ENCODE data around the gene INCENP.
"Not testable (repeated sequence)": the region's sequence is repeated elsewhere in the genome, so short reads cannot be mapped to it uniquely, and the experiment has no call there.

INCENP gene

GRCh38 chr11:62123669-62124185, at the start of gene INCENP:
Gene INCENP (plus strand): TSS chr11:62124011. CDS start chr11:62128162, 4,151 bp downstream.
- FAIRE-seq = peak; percentile 87

DNA sequence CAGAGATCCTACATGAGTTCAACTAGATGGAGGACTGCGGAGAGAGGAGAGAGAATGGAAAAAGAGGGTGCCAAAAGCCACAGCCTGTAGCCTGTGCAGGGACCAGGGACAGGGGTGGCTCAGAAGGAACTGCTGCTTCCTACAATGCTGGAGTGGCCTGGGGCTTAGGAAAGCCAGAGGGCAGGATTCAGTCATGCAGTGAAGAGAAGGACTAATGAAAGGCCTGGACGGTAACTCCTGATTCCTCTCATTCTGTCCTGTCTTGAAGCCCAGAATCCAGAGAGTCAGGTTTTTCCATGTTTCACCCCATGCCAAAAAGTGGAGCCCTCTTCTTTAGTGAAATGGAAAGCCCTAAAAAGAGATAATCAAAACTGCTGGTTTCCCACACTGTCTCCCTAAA, 48.4 kb upstream of the INCENP start:
- no peak for FAIRE-seq

GRCh38 chr11:62077132-62077531, 46.7 kb upstream of the INCENP start:
- no peak for FAIRE-seq

GRCh38 chr11:62081378-62082291, 42.2 kb upstream of the INCENP start:
- no peak for FAIRE-seq

DNA sequence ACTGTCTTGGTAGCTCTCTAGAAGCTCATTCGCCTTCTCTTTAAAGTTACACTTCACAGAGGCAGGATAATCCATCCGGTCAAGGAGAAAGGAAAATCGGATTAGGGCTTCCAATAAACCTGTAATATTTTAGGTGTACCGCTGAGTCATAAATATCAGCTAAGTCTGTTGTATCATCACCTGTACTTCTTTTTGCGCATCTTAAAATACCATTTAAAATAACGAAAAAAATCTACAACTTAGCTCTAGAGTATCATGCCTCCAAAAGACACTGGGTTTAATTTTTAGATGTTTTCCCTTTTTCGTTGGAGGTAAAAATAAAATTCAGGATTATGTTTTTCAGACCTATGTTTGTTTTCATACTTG, 41.5 kb upstream of the INCENP start:
- no peak for FAIRE-seq

DNA sequence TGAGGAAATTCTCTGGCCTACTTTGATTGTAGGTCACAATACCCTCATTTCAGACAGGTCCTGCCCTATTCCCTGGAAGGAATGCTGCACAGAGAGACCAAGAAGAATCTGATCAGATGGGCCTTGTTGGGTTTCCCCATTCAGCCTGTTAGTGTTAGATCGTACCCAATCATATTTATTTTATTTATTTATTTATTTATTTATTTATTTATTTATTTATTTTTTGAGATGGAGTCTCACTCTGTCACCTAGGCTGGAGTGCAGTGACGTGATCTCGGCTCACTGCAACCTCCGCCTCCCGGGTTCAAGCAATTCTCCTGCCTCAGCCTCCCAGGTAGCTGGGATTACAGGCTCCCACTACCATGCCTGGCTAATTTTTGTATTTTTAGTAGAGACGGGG, 39.0 kb upstream of the INCENP start:
- FAIRE-seq = not testable (repeated sequence)

DNA sequence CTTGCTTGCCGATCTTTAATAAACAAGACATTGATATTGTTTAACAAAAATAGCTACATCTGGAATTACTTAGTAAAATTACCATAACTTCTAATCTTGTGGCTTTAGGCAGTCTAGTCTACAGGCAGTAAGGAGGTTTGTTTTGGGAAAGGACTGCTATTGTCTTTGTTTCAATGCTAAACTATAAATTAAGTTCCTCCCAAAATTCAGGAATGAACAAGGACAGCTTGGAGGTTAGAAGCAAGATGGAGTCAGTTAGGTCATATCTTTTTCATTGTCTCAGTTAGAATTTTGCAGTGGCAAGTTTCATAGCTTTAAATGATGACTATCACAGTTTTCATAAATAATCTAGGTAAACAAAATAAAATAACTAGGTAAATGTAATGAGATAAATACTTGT, 36.1 kb upstream of the INCENP start:
- FAIRE-seq = no peak

- FAIRE-seq = no peak
These were observed 35.4 kb upstream of the INCENP start for GRCh38 chr11:62088331-62088933.

GRCh38 chr11:62103141-62103540, 20.7 kb upstream of the INCENP start:
- no peak for FAIRE-seq

DNA sequence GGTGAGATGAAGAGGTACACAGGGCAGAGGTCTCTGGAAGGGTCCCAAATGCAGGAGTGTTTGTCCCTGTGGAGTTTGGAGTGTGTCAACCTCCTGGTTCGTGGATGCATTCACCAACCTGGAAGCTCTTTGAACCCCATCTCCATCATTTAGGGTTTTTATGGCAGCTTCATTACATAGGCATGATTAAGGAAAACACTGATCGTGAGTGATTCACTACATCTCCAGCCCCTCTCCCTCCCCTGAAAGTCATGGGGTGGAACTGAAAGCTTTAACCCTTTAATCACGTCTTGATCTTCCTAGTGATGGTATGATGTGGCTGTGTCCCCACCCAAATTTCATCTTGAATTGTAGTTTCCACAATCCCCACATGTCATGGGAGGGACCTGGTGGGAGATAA, 19.8 kb upstream of the INCENP start:
- FAIRE-seq = no peak

DNA sequence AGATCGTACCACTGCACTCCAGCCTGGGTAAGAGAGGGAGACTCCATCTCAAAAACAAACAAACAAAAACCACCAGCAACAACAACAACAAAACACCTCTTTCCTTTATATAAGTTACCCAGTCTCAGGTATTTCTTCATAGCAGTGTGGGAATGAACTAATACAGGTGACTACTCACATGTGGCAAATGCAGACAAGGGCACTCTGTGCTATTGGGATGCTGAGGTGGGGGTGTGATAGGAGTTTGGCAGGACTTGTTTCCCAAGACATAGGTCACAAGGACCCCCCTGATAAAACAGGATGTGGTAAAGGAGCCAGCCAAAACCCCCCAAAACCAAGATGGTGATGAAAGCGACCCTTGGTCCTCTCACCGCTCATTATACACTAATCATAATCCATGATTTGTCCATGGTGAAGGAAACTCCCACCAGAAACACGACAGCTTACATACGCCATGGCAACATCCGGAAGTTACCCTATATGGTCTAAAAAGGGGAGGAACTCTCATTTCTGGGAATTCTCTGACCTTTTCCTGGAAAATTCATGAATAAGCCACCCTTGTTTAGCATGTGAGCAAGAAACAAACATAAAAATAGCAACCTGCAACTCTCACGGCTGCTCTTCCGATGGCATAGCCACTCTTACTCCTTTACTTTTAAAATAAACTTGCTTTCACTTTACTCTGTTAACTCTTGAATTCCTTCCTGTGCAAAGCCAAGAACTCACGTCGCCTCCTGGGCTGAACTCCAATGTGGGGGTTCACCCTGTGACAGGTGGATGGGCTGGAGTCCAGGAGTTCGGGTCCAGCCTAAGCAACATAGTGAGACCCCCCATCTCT, 18.8 kb upstream of the INCENP start:
- no peak for FAIRE-seq

GRCh38 chr11:62105667-62106191, 18.1 kb upstream of the INCENP start:
- FAIRE-seq = no peak

DNA sequence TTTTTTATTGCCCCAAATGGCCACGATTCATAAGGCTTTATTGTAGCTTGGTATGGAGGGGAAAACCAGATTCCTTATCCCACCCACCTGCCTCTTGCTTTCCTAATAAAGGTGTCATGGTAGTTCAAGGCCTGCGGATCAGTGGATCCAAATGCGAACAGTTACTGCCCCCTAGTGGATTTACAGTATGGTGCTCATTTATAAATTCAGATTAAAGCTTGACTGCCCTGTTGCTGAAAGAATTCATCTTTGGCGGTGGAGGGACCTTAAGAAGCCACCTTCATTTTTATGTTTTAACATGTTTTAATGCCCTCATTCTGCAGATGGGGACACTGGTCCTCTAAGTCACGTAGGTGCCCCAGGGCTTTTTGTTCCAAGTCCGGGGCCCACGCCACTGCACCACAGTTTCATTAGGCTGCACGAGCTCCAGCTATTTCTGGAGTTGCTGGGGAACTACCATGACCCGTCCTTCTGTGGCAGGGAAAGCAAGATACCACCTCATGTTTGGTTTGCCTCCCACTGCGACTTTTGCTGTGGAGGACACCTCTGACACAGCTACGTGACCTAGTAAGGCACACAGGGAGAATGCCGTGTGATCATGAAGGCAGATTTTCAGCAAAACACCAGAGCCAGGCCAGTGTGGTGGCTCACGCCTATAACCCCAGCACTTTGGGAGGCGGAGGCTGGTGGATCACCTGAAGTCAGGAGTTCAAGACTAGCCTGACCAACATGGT, 15.6 kb upstream of the INCENP start:
- no peak for FAIRE-seq

- FAIRE-seq = no peak
These were observed 14.8 kb upstream of the INCENP start for GRCh38 chr11:62108971-62109404.

DNA sequence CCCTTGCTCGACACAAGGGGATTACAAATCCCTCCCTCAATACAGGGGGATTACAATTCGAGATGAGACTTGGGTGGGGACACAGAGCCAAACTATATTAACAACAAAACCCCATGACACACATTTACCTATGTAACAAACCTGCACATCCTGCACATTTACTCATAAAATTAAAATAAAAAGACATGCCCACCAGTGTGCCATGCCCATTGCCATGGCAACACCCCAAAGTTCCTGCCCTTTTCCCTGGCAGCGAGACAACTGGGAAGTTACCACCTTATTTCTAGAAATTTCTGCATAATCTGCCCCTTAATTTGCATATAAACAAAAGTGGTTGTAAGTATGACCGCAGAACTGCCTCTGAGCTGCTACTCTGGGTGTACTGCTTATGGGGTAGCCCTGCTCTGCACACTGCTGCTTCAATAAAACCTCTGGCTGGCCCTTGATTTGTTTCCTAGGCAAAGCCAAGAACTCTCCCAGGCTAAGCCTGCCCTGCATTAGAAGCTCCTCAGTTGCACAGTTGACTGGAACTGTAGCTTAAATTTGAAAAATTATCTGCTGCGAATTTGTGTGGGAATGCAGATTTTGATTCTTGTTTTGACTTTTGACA, 8.6 kb upstream of the INCENP start:
- no peak for FAIRE-seq

GRCh38 chr11:62116451-62116850, 7.4 kb upstream of the INCENP start:
- FAIRE-seq = no peak

- no peak for FAIRE-seq
These were observed 4.2 kb upstream of the INCENP start for GRCh38 chr11:62119569-62119968.

- FAIRE-seq = no peak
These were observed 3.8 kb upstream of the INCENP start for GRCh38 chr11:62120001-62120400.

DNA sequence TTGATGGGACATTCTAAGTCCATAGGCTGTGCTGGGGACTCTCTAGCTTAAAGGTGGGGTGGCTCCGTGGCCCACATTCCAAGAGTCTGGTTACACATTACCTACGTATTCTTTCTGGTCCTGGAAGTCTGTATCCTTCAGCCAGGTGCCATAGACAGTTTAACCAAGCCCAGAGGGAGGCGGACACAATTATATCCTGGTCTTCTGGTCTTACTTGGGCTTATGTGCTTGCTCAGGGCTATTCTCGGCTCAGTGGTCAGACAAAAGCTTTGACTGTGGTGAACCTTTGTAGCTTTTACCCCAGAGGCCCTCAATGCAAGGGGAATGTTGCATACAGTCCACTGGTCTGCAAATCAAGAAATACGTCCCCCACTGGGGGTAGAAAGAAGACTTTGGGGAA, 3.4 kb upstream of the INCENP start:
- no peak for FAIRE-seq

DNA sequence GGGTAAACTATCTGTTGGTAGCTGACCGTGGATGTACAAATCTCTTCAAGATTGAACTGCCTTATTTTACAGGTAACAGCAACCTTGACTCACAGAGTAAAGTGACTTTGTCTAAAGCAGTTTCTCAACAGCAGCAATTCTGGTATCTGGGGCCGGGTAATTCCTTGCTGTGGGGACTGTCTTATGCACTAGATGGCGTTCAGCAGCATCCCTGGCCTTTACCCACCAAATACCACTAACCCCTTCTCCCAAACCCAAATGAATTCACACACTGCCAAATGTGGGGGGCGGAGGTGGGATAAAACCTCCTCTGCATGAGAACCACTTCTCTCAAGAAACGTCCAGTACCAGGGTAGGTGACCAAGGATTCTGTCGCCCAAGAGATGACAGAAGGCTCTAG, 1.7 kb upstream of the INCENP start:
- no peak for FAIRE-seq
